ENCODE results near the gene CDH22. TPM values are rescaled to one million over a fixed set of nuclear protein-coding genes. Genes with fewer than 3 reads are reported as not detected.

CDH22 gene
- total RNA-seq, 1 experiment from 2014 or later: not detected

- intact Hi-C loops (cut with micrococcal nuclease; ENCODE audit: unreplicated experiment): no loop called here
These were observed 4.9 kb downstream of the CDH22 start for GRCh38 chr20:46303176-46303956.

GRCh38 chr20:46302106-46302505, 6.2 kb downstream of the CDH22 start:
- Histone ChIP-seq H3K27ac (ENCODE audit: low read depth, low read length, poor library complexity, severe bottlenecking) (no peak overlapping the region), H3K4me1 (ENCODE audit: insufficient read depth, low read length, poor library complexity, severe bottlenecking) (no peaks in the 10 kb centered on the region), H3K36me3 (ENCODE audit: insufficient read depth, low read length, poor library complexity, severe bottlenecking) (no peaks in the 10 kb centered on the region), H3K27me3 (replicated peaks; ENCODE audit: insufficient read depth, low read depth, low read length, poor library complexity) (peaks cover 80% of the 10 kb centered on the region), H3K4me3 (ENCODE audit: low read depth, low read length, poor library complexity, severe bottlenecking) (no peak overlapping the region), H3K9me3 (ENCODE audit: low read depth, low read length, poor library complexity, severe bottlenecking) (no peaks in the 10 kb centered on the region)
- TF ChIP-seq CTCF (conservative IDR thresholded peaks at IDR 0.05; ENCODE audit: low read depth, low read length) (no peak), EZH2 (IDR thresholded peaks at IDR 0.05; ENCODE audit: borderline replicate concordance, low read depth, low read length, poor library complexity, severe bottlenecking) (no peak)
- DNase-seq (ENCODE audit: low spot score): no peak
- CTCF ChIA-PET: interaction anchor here (0.6 kb wide), 1 partner anchor 153 kb away, joined by 3 read pairs; no protein-coding TSS in a partner anchor
- intact Hi-C loops (cut with micrococcal nuclease; ENCODE audit: unreplicated experiment): no loop called here
- POLR2A ChIA-PET (ENCODE audit: low non-redundant PET): no interaction called here
- no TSS peak for BruUV-seq (replicated peaks)

More at GRCh38 chr20:46303176-46303956, 4.9 kb downstream of the CDH22 start:
- Histone ChIP-seq H3K27ac (ENCODE audit: low read depth, low read length, poor library complexity, severe bottlenecking) (no peak overlapping the region), H3K9me3 (ENCODE audit: low read depth, low read length, poor library complexity, severe bottlenecking) (no peaks in the 10 kb centered on the region), H3K4me1 (ENCODE audit: insufficient read depth, low read length, poor library complexity, severe bottlenecking) (peaks cover 7% of the 10 kb centered on the region), H3K27me3 (replicated peaks; ENCODE audit: insufficient read depth, low read depth, low read length, poor library complexity) (peaks cover 82% of the 10 kb centered on the region), H3K4me3 (ENCODE audit: low read depth, low read length, poor library complexity, severe bottlenecking) (no peak overlapping the region), H3K36me3 (ENCODE audit: insufficient read depth, low read length, poor library complexity, severe bottlenecking) (no peaks in the 10 kb centered on the region)
- ChIA-PET POLR2A (ENCODE audit: low non-redundant PET) (no interaction called here), CTCF (no interaction called here)
- BruUV-seq (replicated peaks): no TSS peak
- no peak for DNase-seq (ENCODE audit: low spot score)
- TF ChIP-seq CTCF (conservative IDR thresholded peaks at IDR 0.05; ENCODE audit: low read depth, low read length) (no peak), EZH2 (IDR thresholded peaks at IDR 0.05; ENCODE audit: borderline replicate concordance, low read depth, low read length, poor library complexity, severe bottlenecking) (no peak)

GRCh38 chr20:46300281-46300680, 8.0 kb downstream of the CDH22 start:
- DNase-seq (ENCODE audit: low spot score): no peak
- ChIA-PET CTCF (no interaction called here), POLR2A (ENCODE audit: low non-redundant PET) (interaction anchor here (0.6 kb wide), 1 partner anchor 72 kb away, joined by 3 read pairs; no protein-coding TSS in a partner anchor)
- no peaks in the 10 kb centered on the region for H3K9me3 ChIP-seq (ENCODE audit: low read depth, low read length, poor library complexity, severe bottlenecking)
- no peak for TF ChIP-seq CTCF (conservative IDR thresholded peaks at IDR 0.05; ENCODE audit: low read depth, low read length)
- no peak for TF ChIP-seq EZH2 (IDR thresholded peaks at IDR 0.05; ENCODE audit: borderline replicate concordance, low read depth, low read length, poor library complexity, severe bottlenecking)
- peaks cover 80% of the 10 kb centered on the region for H3K27me3 ChIP-seq (replicated peaks; ENCODE audit: insufficient read depth, low read depth, low read length, poor library complexity)
- no peak overlapping the region for H3K27ac ChIP-seq (ENCODE audit: low read depth, low read length, poor library complexity, severe bottlenecking)
- no peaks in the 10 kb centered on the region for H3K4me1 ChIP-seq (ENCODE audit: insufficient read depth, low read length, poor library complexity, severe bottlenecking)
- no peak overlapping the region for H3K4me3 ChIP-seq (ENCODE audit: low read depth, low read length, poor library complexity, severe bottlenecking)
- intact Hi-C loops (cut with micrococcal nuclease; ENCODE audit: unreplicated experiment): no loop called here
- H3K36me3 ChIP-seq (ENCODE audit: insufficient read depth, low read length, poor library complexity, severe bottlenecking): no peaks in the 10 kb centered on the region
- no TSS peak for BruUV-seq (replicated peaks)

Data from A673 (cell line).